NCI-H82 (cell line): Measurements from ENCODE around the gene FGB.
"Not testable (repeated sequence)": the region's sequence is repeated elsewhere in the genome, so short reads cannot be mapped to it uniquely, and the experiment has no call there.

Experiments
- DNase-seq: peaks from one replicate; lab custom pipeline; 2025; lab: John Stamatoyannopoulos, UW

FGB gene

GRCh38 chr4:154566639-154567204 lies 3.9 kb downstream of the FGB start:
- no peak for DNase-seq

DNA sequence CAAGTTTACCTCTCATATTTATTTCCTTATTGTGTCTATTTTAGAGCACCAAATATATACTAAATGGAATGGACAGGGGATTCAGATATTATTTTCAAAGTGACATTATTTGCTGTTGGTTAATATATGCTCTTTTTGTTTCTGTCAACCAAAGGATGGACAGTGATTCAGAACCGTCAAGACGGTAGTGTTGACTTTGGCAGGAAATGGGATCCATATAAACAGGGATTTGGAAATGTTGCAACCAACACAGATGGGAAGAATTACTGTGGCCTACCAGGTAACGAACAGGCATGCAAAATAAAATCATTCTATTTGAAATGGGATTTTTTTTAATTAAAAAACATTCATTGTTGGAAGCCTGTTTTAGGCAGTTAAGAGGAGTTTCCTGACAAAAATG lies 6.2 kb downstream of the FGB start:
- DNase-seq, result no peak

DNA sequence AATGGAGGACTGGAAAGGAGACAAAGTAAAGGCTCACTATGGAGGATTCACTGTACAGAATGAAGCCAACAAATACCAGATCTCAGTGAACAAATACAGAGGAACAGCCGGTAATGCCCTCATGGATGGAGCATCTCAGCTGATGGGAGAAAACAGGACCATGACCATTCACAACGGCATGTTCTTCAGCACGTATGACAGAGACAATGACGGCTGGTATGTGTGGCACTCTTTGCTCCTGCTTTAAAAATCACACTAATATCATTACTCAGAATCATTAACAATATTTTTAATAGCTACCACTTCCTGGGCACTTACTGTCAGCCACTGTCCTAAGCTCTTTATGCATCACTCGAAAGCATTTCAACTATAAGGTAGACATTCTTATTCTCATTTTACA lies 6.8 kb downstream of the FGB start:
- DNase-seq, result no peak

GRCh38 chr4:154573190-154573870 lies 10.5 kb downstream of the FGB start:
- no peak for DNase-seq

- DNase-seq, result no peak
Observed at GRCh38 chr4:154574311-154574710, 11.5 kb downstream of the FGB start.

- DNase-seq, result no peak
Observed at GRCh38 chr4:154577324-154577723, 14.5 kb downstream of the FGB start.

GRCh38 chr4:154578919-154579318 lies 16.1 kb downstream of the FGB start:
- no peak for DNase-seq

DNA sequence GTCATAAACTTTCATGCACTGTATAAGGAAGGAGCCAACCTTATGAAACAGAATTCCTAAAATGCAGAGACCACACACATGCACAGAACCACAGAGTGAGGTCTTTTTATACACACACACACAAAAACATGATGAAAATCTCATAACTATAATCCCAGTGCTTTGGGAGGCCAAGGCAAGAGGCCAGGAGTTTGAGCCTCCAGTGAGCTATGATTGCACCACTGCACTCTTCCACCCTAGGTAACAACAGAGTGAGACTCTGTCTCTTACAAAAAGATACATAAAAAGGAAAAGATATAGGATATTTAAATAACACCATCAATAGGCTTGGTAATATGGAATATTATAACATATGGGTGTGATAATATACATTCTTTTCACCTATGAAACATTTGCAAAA lies 17.1 kb downstream of the FGB start:
- no peak for DNase-seq

DNA sequence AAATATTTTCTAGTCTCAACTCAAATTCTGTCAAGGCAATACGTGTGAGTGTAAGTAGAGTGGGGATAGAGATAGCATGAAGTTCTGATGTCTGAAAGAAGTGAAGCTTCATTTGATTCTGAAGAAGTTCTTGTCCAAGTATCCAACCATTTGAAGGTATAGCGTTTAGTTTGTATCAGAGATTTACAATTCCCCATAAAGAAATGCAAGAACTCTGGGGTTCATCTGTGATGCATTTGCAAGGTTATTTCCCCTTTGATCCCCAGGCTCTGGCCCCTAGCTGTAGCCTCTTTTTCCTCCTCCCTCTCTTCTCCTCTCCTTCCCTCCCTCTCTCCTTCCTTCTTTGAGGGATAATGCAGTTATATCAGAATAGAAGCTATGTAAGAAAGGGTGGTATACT lies 19.9 kb downstream of the FGB start:
- DNase-seq, result no peak

DNA sequence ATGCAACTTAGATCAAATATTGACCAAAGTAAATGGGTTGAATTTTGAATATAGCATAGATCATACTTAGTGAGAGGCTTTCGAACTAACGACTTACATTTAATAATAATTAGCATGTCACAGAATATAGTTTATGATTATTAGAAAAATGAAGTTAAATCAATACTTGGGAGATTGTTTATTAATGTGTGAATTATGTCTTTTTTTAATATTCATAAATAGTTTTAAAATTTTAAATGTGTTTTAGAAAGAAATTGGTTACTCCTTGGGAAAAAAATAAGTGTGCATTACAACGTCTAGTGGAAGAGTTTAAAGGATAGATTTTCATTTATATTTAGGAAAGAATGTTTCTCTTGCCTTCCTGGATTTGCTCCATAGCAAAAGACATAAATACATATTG lies 20.4 kb downstream of the FGB start:
- no peak for DNase-seq

- no peak for DNase-seq
Observed at GRCh38 chr4:154583677-154584076, 20.9 kb downstream of the FGB start.

DNA sequence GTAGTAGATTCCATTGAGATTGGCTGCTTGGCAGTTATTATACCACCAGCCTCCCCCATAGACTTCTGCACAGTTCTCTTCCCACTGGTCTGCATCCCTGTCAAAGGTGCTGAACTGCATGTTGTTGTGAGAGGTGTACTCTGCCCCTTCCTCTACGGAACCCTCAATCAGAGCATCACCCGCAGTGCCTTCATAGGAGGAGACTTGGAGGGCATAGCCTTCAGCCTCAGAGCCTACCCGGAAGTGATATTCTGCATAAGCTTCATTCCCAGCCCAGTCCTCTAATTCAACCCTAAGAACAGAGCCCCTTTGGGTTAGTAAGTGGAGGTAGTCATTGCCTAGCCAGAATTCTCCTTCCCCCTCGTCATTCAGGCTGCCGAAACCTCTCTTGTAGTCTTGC lies 21.4 kb downstream of the FGB start:
- DNase-seq, result no peak

- no peak for DNase-seq
Observed at GRCh38 chr4:154585369-154586018, 22.7 kb downstream of the FGB start.

- no peak for DNase-seq
Observed at GRCh38 chr4:154586296-154587033, 23.7 kb downstream of the FGB start.

DNA sequence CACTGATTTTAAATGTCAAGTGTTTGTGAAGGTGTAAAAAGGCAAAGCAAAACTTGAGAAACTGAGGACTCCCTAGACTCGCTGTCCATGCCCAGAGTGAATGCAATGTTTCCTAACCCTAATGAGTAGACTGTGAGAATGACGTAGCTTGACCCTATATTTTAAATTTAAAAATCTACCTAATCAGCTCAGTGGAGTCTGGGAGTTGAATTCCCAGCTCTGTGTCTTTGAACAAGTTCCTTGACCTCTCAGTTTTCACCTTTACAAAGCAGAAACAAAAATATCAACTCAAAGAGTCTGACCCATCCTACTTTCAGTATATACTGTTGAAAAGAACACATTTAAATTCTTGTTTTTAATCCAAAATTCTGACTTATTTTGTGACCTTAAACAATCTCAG lies 25.4 kb downstream of the FGB start:
- DNase-seq, result no peak

GRCh38 chr4:154589296-154590197 lies 26.7 kb downstream of the FGB start:
- DNase-seq, result no peak

DNA sequence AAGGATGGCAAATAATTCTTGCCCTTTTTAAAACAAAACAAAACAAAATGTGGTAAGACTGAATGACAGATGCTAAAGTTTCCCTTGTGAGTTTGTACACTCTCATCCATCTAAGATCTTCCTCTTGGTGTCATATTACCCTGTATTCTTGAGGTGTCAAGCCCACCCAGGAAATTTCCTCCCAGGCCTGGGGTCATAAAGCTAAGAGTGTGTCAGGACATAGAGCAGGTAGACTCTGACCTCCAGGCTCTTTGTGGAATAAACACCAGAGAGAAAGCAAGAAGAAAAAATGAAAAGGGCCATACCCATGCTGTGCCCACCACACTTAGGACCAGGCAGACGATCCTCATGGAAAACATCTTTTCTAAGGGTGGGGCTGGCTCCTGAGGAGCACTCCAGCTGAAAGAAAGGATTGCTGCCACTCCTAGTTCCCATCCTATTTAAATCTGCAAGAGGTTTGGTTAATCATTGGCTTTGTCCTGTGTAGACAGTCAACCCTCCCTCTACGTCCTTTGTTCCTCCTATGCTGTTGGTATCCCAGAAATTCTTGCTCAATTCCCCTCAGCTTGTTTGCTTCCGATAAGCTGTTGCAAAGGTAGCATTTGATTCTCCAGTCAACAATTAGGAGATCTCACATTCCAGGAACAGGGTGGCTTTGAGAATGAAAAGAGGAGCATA lies 27.7 kb downstream of the FGB start, which contains the start of gene FGA:
Gene FGA, minus strand, starts transcription at position 414 of the 678 bp plus-strand sequence. Its CDS starts 55 bp downstream, at position 359.
- no peak for DNase-seq

DNA sequence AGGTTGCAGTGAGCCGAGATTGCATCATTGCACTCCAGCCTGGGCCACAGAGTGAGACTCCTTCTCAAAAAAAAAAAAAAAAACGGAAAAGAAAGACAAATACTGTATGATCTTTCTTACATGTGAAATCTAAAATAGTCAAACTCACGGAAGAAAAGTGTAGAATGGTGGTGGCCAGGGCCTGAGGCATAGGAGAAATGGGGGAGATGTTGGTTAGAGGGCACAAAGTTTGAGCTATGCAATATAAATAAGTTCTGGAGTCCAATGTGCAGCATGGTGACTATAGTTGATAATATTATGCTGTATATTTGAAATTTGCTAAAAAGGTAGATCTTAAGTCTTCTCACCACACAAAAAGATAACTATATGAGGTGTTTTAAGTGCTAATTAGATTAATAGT lies 29.1 kb downstream of the FGB start:
- no peak for DNase-seq

DNA sequence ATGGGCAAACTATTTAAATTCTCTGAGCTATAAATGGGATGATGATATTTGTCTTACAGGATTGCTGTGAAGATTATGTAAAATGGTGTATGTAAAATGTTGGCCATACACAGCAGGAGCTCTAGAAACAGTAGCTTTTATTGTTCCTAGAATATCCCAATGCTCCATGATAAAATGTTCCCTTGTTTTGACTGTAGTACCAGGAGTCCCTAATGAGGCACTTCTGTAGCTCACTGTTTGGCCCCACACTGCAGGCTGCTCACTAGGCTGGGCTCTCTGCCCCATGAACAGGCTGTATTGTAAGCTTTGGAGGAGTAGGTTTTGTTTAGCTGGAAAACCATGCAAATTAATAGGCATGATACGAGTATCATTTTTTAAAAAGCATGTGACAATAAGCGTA lies 31.1 kb downstream of the FGB start:
- no peak for DNase-seq

DNA sequence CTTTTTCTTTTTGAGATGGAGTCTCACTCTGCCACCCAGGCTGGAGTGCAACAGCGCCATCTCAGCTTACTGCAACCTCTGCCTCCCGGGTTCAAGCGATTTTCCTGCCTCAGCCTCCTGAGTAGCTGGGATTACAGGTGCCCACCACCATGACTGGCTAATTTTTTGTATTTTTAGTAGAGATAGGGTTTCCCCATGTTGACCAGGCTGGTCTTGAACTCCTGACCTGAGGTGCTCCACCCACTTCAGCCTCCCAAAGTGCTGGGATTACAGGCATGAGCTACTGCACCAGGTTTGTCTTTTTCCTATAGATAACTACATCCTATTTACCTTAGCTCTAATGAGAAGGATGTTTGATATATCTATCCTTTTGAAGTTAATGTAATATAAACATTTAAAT lies 31.5 kb downstream of the FGB start:
- not testable (repeated sequence) for DNase-seq

GRCh38 chr4:154595807-154596206 lies 33.0 kb downstream of the FGB start:
- DNase-seq, result no peak
